ENCODE results near the gene IKZF5.
A peak's percentile ranks its signal among the peaks of the same experiment; 100 is the strongest.

The IKZF5 gene

DNA sequence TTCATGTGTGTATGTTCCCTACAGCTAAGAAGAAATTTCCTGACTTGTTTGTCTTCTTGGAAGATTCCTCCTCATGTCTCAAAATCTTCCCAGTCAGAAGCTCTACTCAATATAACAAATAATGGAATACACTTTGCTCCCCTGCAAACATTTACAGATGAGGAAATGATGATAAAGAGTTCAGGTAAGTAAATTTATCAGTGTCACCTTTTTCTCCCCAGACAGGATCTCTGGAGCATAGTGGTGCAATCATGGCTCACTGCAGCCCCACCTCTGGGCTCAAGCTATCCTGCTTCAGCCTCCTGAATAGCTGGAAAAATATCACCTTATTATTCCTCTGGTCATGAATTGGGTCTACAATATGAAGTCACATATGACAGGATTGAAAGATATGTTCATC is 25.7 kb upstream of the IKZF5 start:
- TF ChIP-seq CEBPB (IDR thresholded peaks at IDR 0.05), result no peak
- TF ChIP-seq, protein P1, sequence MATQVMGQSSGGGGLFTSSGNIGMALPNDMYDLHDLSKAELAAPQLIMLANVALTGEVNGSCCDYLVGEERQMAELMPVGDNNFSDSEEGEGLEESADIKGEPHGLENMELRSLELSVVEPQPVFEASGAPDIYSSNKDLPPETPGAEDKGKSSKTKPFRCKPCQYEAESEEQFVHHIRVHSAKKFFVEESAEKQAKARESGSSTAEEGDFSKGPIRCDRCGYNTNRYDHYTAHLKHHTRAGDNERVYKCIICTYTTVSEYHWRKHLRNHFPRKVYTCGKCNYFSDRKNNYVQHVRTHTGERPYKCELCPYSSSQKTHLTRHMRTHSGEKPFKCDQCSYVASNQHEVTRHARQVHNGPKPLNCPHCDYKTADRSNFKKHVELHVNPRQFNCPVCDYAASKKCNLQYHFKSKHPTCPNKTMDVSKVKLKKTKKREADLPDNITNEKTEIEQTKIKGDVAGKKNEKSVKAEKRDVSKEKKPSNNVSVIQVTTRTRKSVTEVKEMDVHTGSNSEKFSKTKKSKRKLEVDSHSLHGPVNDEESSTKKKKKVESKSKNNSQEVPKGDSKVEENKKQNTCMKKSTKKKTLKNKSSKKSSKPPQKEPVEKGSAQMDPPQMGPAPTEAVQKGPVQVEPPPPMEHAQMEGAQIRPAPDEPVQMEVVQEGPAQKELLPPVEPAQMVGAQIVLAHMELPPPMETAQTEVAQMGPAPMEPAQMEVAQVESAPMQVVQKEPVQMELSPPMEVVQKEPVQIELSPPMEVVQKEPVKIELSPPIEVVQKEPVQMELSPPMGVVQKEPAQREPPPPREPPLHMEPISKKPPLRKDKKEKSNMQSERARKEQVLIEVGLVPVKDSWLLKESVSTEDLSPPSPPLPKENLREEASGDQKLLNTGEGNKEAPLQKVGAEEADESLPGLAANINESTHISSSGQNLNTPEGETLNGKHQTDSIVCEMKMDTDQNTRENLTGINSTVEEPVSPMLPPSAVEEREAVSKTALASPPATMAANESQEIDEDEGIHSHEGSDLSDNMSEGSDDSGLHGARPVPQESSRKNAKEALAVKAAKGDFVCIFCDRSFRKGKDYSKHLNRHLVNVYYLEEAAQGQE (IDR thresholded peaks at IDR 0.05; ENCODE audit: low read depth), result no peak
- no peak for TF ChIP-seq EP300 (IDR thresholded peaks at IDR 0.05; ENCODE audit: borderline replicate concordance)
- no peak for TF ChIP-seq TEAD4 (IDR thresholded peaks at IDR 0.05)
- no peak for TF ChIP-seq TAF1 (IDR thresholded peaks at IDR 0.05; ENCODE audit: low read depth)
- no peak for TF ChIP-seq NFIC (IDR thresholded peaks at IDR 0.05)
- TF ChIP-seq RAD21 (IDR thresholded peaks at IDR 0.05; ENCODE audit: low read depth), result no peak
- TF ChIP-seq, protein P2, sequence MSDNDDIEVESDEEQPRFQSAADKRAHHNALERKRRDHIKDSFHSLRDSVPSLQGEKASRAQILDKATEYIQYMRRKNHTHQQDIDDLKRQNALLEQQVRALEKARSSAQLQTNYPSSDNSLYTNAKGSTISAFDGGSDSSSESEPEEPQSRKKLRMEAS (IDR thresholded peaks at IDR 0.05), result no peak

DNA sequence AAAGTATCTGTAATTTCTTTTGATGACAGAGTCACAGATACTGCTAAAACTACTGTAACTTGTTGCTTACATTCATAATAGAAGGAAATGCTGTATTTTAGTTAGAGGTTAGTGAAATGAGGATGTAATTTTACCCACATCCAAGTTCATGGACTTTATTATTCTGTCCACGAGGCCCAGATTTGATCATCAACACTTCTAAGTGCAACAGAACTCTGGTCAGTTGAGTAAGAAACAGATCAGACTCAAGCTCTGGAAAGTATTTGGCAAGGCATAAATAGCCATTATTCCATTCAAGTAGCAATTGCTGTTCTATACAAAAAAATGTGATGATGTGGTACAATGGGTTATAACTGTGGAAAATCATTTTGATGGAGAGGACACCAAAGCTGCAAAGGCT is 22.5 kb upstream of the IKZF5 start:
- TF ChIP-seq FOXM1 (IDR thresholded peaks at IDR 0.05; ENCODE audit: borderline replicate concordance, low read depth) (no peak), NFIC (IDR thresholded peaks at IDR 0.05) (no peak), RAD21 (IDR thresholded peaks at IDR 0.05; ENCODE audit: low read depth) (no peak), EP300 (IDR thresholded peaks at IDR 0.05; ENCODE audit: borderline replicate concordance) (no peak)
- TF ChIP-seq, protein P1 (IDR thresholded peaks at IDR 0.05; ENCODE audit: low read depth), result no peak

DNA sequence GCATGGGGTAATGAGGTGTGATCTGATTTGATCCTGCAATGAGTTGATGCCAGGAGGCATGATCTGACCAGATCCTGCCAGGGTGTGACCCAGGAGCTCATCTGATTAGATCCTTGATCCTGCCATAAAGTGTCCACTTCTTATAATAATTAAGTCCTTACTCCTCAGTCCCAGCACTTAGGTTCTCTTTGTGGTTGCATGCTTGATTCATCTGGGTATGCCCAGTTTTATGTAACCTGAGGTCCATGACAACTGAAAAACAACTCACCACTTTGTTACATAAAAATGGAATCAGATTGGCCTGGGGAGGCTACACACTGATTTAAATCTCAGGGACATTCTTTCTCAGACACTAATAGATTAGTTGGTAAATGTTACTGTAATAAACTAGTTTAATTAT is 19.3 kb upstream of the IKZF5 start:
- TF ChIP-seq FOXM1 (IDR thresholded peaks at IDR 0.05; ENCODE audit: borderline replicate concordance, low read depth), result no peak
- TF ChIP-seq CREB1 (IDR thresholded peaks at IDR 0.05; ENCODE audit: low read depth), result no peak
- no peak for TF ChIP-seq CEBPB (IDR thresholded peaks at IDR 0.05)
- no peak for TF ChIP-seq EP300 (IDR thresholded peaks at IDR 0.05; ENCODE audit: borderline replicate concordance)
- TF ChIP-seq TEAD4 (IDR thresholded peaks at IDR 0.05), result no peak
- TF ChIP-seq, protein P3, sequence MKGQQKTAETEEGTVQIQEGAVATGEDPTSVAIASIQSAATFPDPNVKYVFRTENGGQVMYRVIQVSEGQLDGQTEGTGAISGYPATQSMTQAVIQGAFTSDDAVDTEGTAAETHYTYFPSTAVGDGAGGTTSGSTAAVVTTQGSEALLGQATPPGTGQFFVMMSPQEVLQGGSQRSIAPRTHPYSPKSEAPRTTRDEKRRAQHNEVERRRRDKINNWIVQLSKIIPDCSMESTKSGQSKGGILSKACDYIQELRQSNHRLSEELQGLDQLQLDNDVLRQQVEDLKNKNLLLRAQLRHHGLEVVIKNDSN (IDR thresholded peaks at IDR 0.05), result no peak
- TF ChIP-seq, protein P2 (IDR thresholded peaks at IDR 0.05), result no peak
- no peak for TF ChIP-seq TAF1 (IDR thresholded peaks at IDR 0.05; ENCODE audit: low read depth)
- no peak for TF ChIP-seq YY1 (IDR thresholded peaks at IDR 0.05; ENCODE audit: low read depth)
- TF ChIP-seq ZBTB7A (IDR thresholded peaks at IDR 0.05; ENCODE audit: low read depth), result no peak
- TF ChIP-seq RAD21 (IDR thresholded peaks at IDR 0.05; ENCODE audit: low read depth), result no peak

DNA sequence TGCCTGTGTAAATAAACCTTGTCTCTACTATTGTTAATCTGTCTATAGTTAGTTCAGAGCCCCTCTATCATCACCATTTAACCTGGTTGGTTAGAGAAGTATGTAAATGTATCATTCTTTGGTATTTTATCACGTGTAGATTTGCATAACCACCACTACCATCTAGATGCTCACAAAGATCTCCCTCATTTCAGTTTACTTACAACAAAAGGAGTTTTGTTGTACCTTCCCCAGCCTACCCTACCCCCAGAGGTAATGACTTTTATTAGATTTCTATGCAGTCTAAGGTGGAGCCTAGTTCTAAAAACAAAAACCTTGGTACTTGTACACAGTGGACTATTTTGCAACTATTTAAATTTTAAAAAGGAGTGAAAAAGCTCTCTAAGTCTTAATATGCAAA is 17.7 kb upstream of the IKZF5 start:
- TF ChIP-seq ZBTB7A (IDR thresholded peaks at IDR 0.05; ENCODE audit: low read depth) (no peak), YY1 (IDR thresholded peaks at IDR 0.05; ENCODE audit: low read depth) (no peak)

DNA sequence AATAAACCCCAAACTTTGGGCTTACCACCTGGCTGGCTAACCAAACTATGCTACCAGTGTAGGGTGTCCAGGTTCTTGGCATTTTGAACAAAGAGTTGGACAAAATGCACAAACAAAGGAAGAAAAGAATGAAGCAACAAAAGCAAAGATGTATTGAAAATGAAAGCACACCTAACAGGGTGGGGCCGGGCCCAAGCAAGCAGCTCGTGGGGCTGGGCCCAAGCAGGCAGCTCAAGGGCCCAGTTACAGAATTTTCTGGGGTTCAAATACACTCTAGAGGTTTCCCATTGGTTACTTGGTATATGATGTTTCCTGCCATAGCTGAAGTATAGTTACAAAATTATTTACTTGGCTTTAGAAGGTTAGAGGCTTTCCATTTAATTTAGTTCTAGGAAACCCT is 15.9 kb upstream of the IKZF5 start:
- TF ChIP-seq, protein P2 (IDR thresholded peaks at IDR 0.05), result no peak

DNA sequence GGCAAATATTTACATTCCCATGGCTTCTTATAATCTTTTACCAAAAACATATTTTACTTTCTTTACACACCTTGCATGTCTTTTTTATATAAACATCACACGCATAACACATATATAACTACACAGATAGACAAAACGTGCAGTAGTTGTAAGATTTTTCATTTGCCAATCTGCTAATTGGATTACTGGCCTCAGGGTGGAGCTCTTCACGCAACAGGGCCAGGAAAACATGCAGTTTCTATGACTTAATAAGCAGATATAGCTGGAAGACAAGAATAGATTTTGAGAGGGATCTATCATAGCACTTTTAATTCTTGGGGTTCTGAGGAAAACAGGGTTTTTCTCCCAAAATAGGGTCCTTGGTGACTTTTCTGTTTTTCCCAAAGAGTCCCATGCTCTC is 12.9 kb upstream of the IKZF5 start:
- TF ChIP-seq FOXM1 (IDR thresholded peaks at IDR 0.05; ENCODE audit: borderline replicate concordance, low read depth) (no peak), RAD21 (IDR thresholded peaks at IDR 0.05; ENCODE audit: low read depth) (peak; percentile 39; the same call in 1 of the 2 replicates)

DNA sequence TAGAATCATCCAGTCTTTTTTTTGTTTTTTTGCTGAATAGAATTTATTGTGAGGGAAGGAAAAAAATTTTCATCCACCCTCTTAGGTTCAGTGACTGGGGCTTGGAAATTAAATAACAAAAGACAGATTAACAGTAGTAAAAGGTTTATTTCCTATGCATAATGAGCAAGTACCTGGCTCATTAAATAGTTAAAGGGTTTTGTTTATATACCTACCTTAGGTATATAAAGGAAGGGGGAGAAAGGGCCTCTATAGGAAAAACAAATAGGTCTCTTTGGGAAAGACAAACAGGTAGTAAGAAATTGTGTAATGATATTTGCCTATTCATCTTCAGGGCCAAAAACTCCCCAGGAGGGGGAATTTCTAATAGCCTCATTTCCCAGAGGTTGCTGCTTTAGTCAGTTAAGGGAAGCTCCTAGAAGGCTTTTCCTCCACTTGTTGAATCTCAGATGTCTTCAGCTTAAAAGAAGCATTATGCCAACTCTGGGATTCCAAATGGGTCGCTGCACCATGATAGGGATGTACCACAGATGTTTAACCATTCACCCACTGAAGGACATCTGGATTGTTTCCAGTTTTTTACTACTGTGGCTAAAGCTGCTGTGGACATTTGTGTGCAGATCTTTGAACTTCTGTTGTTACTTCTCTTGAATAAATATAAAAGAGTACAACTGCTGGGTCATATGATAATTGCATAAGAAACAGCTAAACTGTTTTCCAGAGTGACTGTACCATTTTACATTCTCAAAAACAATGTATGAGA is 11.5 kb upstream of the IKZF5 start:
- TF ChIP-seq YY1 (IDR thresholded peaks at IDR 0.05; ENCODE audit: low read depth), result no peak
- TF ChIP-seq TAF1 (IDR thresholded peaks at IDR 0.05; ENCODE audit: low read depth), result no peak
- TF ChIP-seq, protein P3 (IDR thresholded peaks at IDR 0.05), result no peak
- no peak for TF ChIP-seq ZBTB7A (IDR thresholded peaks at IDR 0.05; ENCODE audit: low read depth)
- no peak for TF ChIP-seq CREB1 (IDR thresholded peaks at IDR 0.05; ENCODE audit: low read depth)
- TF ChIP-seq EP300 (IDR thresholded peaks at IDR 0.05; ENCODE audit: borderline replicate concordance), result no peak
- TF ChIP-seq FOXM1 (IDR thresholded peaks at IDR 0.05; ENCODE audit: borderline replicate concordance, low read depth), result no peak
- TF ChIP-seq, protein P2 (IDR thresholded peaks at IDR 0.05), result no peak
